Measurements from ENCODE around the gene SDS. TPM values are rescaled to one million over a fixed set of nuclear protein-coding genes. Genes with fewer than 3 reads are reported as not detected.

The SDS gene
- total and polyA plus RNA-seq, 2 of the 13 experiments (the other 11 are each of a cell fraction or from before 2014, with no cell fraction given): not detected

DNA sequence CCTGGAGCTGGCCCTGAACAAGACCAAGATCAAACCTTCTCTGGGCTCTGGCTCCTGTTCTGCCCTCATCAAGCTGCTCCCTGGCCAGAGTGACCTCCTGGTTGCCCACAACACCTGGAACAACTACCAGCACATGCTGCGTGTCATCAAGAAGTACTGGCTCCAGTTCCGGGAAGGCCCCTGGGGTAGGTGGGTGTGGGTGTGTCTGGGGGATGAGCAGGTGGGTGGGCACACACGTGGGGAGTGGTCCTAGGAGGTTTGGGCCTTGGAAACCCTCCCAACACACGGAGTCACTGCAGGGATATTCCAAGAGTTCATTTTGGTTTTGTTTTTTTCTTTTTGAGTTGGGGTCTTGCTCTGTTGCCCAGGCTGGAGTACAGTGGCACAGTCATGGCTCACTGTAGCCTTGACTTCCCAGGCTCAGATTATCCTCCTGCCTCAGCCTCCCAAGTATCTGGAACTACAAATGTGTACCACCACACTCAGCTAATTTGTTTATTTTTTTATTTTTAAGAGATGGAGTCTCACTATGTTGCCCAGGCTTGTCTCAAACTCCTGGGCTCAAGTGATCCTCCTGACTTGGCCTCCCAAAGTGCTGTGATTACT, 28.8 kb downstream of the SDS start:
- 87% methylated on average over 3 of the region's 4 CpGs for WGBS (ENCODE audit: low lambda C conversion rate)
- Histone ChIP-seq H3K4me1 (ENCODE audit: insufficient read depth, low read length) (no peaks in the 10 kb centered on the region), H3K4me2 (ENCODE audit: low read depth, low read length) (no peak overlapping the region), H3K9me3 (ENCODE audit: low read length) (no peaks in the 10 kb centered on the region), H3K9ac (ENCODE audit: insufficient read depth, low read depth, low read length) (no peak overlapping the region), H2AFZ (ENCODE audit: low read length) (no peak overlapping the region), H3K4me3 (replicated peaks in 1 of 3; ENCODE audit: insufficient read depth in 1 of 3, low read depth in 2 of 3, low read length in 3 of 3) (no peak overlapping the region), H3K36me3 (replicated peaks in 1 of 2; ENCODE audit: control insufficient read depth in 1 of 2, insufficient read depth in 2 of 2, low read length in 2 of 2) (peaks cover 6 to 32% of the 10 kb centered on the region in 2 experiments; a peak in 3 of 5 replicates), H4K20me1 (ENCODE audit: insufficient read depth, low read length) (no peaks in the 10 kb centered on the region), H3K27me3 (ENCODE audit: control insufficient read depth in 1 of 2, insufficient read depth in 2 of 2, low read length in 2 of 2) (no peaks in the 10 kb centered on the region), H3K79me2 (ENCODE audit: insufficient read depth, low read length) (no peaks in the 10 kb centered on the region), H3K27ac (ENCODE audit: extremely low read length, insufficient read depth, low read length) (no peak overlapping the region)
- POLR2A ChIA-PET: no interaction called here
- FAIRE-seq (no peak), ATAC-seq (no peak), DNase-seq (ENCODE audit: low spot score) (no peak)
- CTCF ChIA-PET (ENCODE audit: low intra/inter-chr PET ratio, low total read pairs): no interaction called here
- intact Hi-C loops (cut with micrococcal nuclease; ENCODE audit: unreplicated experiment): no loop called here
- in situ Hi-C loops (cut with HindIII; ENCODE audit: extremely low pct_ligation_motif_present, low pct_unique_long_range_greater_than_20kb): no loop called here
- TF ChIP-seq HNRNPUL1 (IDR thresholded peaks at IDR 0.05; ENCODE audit: low read depth, low read length) (no peak), KDM6A (CRISPR knock-in tag; IDR thresholded peaks at IDR 0.05; ENCODE audit: low read depth) (no peak), ZNF121 (CRISPR knock-in tag; IDR thresholded peaks at IDR 0.05) (peak; percentile 29; the same call in 1 of the 2 replicates), ZNF589 (CRISPR knock-in tag; conservative IDR thresholded peaks at IDR 0.05) (no peak)
- TF ChIP-seq, protein P1, sequence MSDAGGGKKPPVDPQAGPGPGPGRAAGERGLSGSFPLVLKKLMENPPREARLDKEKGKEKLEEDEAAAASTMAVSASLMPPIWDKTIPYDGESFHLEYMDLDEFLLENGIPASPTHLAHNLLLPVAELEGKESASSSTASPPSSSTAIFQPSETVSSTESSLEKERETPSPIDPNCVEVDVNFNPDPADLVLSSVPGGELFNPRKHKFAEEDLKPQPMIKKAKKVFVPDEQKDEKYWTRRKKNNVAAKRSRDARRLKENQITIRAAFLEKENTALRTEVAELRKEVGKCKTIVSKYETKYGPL (CRISPR knock-in tag; IDR thresholded peaks at IDR 0.05): no peak
- BruUV-seq (replicated peaks): no TSS peak

DNA sequence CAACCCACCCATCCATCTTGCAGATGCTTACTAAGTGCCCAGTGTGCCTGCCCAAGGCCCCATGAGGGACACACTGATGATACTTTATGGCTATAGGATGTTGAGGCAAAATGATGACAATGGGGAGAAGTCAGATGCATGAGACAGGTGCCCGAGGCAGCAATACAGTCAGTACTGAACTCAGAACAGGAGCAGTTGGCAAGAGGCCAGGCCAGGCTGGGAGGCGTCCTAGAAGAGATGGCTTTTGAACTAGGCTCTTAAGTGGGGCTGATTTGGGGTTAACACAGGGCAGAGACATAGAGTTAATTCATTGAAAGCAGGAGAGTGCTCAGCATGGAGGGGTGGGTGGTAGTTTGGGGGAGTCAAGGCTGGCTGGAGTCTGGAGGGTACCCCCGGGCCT, 29.7 kb downstream of the SDS start:
- ATAC-seq (no peak), FAIRE-seq (no peak), DNase-seq (ENCODE audit: low spot score) (no peak)
- ChIA-PET POLR2A (no interaction called here), CTCF (ENCODE audit: low intra/inter-chr PET ratio, low total read pairs) (no interaction called here)
- Histone ChIP-seq H3K27me3 (ENCODE audit: control insufficient read depth in 1 of 2, insufficient read depth in 2 of 2, low read length in 2 of 2) (no peaks in the 10 kb centered on the region), H3K27ac (ENCODE audit: extremely low read length, insufficient read depth, low read length) (no peak overlapping the region), H2AFZ (ENCODE audit: low read length) (no peak overlapping the region), H3K4me2 (ENCODE audit: low read depth, low read length) (no peak overlapping the region), H3K9me3 (ENCODE audit: low read length) (no peaks in the 10 kb centered on the region), H4K20me1 (ENCODE audit: insufficient read depth, low read length) (no peaks in the 10 kb centered on the region), H3K4me3 (replicated peaks in 1 of 3; ENCODE audit: insufficient read depth in 1 of 3, low read depth in 2 of 3, low read length in 3 of 3) (no peak overlapping the region), H3K36me3 (replicated peaks in 1 of 2; ENCODE audit: control insufficient read depth in 1 of 2, insufficient read depth in 2 of 2, low read length in 2 of 2) (peaks cover 6 to 34% of the 10 kb centered on the region in 2 experiments; a peak in 3 of 5 replicates), H3K9ac (ENCODE audit: insufficient read depth, low read depth, low read length) (no peak overlapping the region), H3K4me1 (ENCODE audit: insufficient read depth, low read length) (no peaks in the 10 kb centered on the region), H3K79me2 (ENCODE audit: insufficient read depth, low read length) (no peaks in the 10 kb centered on the region)
- in situ Hi-C loops (cut with HindIII; ENCODE audit: extremely low pct_ligation_motif_present, low pct_unique_long_range_greater_than_20kb): no loop called here
- WGBS (ENCODE audit: low lambda C conversion rate): 87% methylated on average over 2 of the region's 3 CpGs
- intact Hi-C loops (cut with micrococcal nuclease; ENCODE audit: unreplicated experiment): no loop called here
- BruUV-seq (replicated peaks): no TSS peak
- TF ChIP-seq KLF12 (CRISPR knock-in tag; IDR thresholded peaks at IDR 0.05; ENCODE audit: borderline replicate concordance): no peak
- TF ChIP-seq LCORL (IDR thresholded peaks at IDR 0.05): peak; percentile 18; the same call in 1 of the 2 replicates
- no peak for TF ChIP-seq LCORL (CRISPR knock-in tag; IDR thresholded peaks at IDR 0.05)
